Ishikawa (cell line): Measurements from ENCODE around the gene SIM2.

Experiments
- CEBPB ChIP-seq: IDR thresholded peaks from 2 replicates; pipeline ENCODE4 v1.6.1; 2012
- CREB1 ChIP-seq: IDR thresholded peaks from 2 replicates; pipeline ENCODE4 v1.6.1; 2012; ENCODE audit warnings: low read depth
- EP300 ChIP-seq: IDR thresholded peaks from 2 replicates; pipeline ENCODE4 v1.6.1; 2012; ENCODE audit warnings: borderline replicate concordance
- NFIC ChIP-seq: IDR thresholded peaks from 2 replicates; pipeline ENCODE4 v1.6.1; 2012
- RAD21 ChIP-seq: IDR thresholded peaks from 2 replicates; pipeline ENCODE4 v1.6.1; 2012; ENCODE audit warnings: low read depth
- TCF12 ChIP-seq: IDR thresholded peaks from 2 replicates; pipeline ENCODE4 v1.6.1; 2012; ENCODE audit warnings: low read depth
- TEAD4 ChIP-seq: IDR thresholded peaks from 2 replicates; pipeline ENCODE4 v1.6.1; 2012
- ZBTB7A ChIP-seq: IDR thresholded peaks from 2 replicates; pipeline ENCODE4 v1.6.1; 2012; ENCODE audit warnings: low read depth
- TF ChIP-seq, protein P1 (sequence below): IDR thresholded peaks from 2 replicates; pipeline ENCODE4 v1.6.1; 2012; ENCODE audit warnings: low read depth, mild to moderate bottlenecking

GRCh38 chr21:36757196-36757595, 58.3 kb downstream of the SIM2 start:
- TF ChIP-seq, protein P1, sequence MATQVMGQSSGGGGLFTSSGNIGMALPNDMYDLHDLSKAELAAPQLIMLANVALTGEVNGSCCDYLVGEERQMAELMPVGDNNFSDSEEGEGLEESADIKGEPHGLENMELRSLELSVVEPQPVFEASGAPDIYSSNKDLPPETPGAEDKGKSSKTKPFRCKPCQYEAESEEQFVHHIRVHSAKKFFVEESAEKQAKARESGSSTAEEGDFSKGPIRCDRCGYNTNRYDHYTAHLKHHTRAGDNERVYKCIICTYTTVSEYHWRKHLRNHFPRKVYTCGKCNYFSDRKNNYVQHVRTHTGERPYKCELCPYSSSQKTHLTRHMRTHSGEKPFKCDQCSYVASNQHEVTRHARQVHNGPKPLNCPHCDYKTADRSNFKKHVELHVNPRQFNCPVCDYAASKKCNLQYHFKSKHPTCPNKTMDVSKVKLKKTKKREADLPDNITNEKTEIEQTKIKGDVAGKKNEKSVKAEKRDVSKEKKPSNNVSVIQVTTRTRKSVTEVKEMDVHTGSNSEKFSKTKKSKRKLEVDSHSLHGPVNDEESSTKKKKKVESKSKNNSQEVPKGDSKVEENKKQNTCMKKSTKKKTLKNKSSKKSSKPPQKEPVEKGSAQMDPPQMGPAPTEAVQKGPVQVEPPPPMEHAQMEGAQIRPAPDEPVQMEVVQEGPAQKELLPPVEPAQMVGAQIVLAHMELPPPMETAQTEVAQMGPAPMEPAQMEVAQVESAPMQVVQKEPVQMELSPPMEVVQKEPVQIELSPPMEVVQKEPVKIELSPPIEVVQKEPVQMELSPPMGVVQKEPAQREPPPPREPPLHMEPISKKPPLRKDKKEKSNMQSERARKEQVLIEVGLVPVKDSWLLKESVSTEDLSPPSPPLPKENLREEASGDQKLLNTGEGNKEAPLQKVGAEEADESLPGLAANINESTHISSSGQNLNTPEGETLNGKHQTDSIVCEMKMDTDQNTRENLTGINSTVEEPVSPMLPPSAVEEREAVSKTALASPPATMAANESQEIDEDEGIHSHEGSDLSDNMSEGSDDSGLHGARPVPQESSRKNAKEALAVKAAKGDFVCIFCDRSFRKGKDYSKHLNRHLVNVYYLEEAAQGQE, result no peak
- TF ChIP-seq CEBPB, result no peak
- no peak for TF ChIP-seq CREB1
- no peak for TF ChIP-seq ZBTB7A
- TF ChIP-seq TCF12, result no peak
- TF ChIP-seq RAD21, result no peak
- no peak for TF ChIP-seq EP300
- TF ChIP-seq NFIC, result no peak
- no peak for TF ChIP-seq TEAD4
